KBM-7 (cell line): ENCODE data around the gene FOXP1.
A peak's percentile ranks its signal among the peaks of the same experiment; 100 is the strongest.
"Not testable (repeated sequence)": the region's sequence is repeated elsewhere in the genome, so short reads cannot be mapped to it uniquely, and the experiment has no call there.

Experiments used
- DNase-seq: peaks from one replicate; pipeline ENCODE4 v3.0.0-alpha.2; 2015
- in situ Hi-C: fragments of 300-500 bp; cut with MboI; formaldehyde crosslinking; loops from 2 replicates; pipeline ENCODE4 v1.14.3; 2020; ENCODE audit warnings: low sequenced_read_pairs, low pct_unique_long_range_greater_than_20kb, mixed read lengths

Gene FOXP1

DNA sequence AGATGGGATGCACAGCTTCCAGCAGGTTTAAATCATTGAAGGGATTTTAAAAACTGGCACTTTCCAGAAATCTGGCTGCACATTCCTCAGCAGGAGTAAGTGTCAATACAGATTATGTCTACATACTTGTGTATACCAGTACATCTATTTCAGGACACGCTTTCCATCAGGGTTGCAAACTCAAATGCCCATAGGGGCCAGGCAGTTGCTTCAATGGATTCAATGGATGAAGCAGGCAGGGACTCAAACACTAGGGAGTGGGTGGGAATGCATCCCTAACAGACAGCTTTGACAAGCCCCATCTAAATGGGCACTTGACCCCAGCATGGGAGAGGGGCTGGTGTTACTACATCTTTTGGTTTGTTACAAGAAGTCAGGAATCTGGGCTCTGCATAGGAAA is 136.8 kb downstream of the FOXP1 start:
- no peak for DNase-seq
- in situ Hi-C loops = no loop called here

DNA sequence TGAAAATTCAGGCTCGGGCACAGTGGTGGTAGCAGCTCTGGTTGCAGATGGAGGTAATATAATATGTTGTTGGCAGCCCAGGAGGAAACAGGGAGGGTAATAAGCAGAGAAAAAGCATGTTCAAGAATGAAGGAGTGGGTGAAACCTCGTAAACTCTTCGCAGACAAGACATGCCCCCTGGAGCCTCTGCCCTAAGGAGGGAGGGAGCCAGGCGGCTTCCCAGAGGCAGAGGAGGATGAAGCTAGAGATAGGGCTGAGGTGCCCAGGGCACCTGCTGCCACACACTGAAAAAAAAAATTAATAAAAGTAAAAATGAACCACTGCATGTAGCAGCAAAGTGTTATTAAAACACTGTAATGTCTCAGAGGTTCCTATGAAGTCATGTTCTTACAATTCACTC is 137.3 kb downstream of the FOXP1 start:
- in situ Hi-C loops = no loop called here
- DNase-seq = no peak

DNA sequence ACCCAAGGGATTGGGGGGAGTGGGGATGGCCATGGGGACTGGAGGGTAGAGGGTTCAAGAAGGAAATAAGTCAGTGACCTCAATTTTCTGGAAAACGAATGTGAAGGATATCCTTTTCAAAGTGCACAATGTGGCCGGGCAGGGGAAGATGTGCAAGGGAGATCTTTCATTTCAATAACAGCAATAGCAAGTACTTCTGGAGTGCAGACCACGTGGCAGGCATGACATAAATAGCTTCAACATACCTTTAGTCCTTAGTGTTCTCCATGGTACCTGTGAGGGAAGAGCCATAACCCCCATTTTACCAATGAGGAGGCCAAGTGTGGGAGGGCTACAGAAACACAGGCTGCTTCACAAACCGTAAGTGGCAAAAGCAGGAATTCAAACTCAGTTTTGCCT is 138.7 kb downstream of the FOXP1 start:
- DNase-seq = no peak
- in situ Hi-C loops = no loop called here

DNA sequence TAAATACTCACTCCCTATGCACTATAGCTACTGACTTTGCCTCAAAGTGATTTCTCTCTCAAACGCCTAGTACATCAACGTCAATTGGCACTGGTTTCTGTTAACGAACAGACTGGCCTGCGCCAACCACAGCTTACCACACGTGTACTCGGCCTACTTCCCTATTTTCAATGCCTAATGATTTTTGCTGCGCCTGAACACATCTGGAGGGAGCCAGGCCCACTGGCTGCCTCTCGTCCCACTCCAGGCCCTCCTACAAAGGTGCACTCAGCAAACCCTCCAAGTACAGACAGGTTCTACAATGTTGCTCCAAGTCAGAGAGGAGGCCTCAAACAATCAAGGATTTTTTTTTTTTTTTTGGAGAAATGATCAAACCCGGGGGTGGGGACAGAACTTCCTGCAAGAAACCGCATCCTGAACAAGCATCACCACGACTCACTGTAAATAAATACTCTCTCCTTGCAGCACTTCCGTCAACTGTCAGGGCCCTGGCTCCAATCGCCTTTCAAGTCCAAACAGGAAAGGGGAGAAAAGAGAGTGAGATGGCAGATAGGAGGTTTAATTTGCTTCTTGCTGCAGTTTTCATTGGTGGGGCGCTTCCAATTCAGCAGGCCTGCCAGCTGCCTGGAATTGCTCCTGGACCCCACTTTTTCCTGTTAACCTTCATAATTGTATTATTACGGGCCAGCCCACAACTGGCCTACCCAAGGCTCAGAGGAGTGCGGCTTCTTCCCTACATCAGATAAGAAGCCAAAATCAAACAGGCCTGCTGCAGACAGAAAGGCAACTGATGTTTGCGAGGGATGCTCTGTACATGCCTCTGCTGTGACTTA is 139.3 kb downstream of the FOXP1 start:
- in situ Hi-C loops = no loop called here
- DNase-seq = peak; percentile 100

DNA sequence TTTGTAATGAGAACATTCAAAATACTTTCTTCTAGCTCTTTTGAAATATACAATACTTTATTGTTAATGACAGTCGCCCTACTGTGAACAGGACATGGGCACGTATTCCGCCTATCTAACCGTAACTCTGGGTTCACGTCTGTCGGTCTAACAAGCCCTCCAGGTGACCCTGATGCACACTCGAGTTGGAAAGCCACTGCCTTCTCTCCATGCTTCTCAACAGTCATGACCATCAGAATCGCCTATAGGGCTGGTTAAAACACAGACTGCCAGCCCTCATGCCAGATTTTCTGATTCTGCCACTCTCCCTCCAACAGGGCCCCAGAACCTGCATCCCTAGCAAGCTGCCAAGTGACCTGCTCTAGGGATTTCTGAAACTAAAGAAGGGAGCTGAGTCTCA is 140.2 kb downstream of the FOXP1 start:
- in situ Hi-C loops = no loop called here
- DNase-seq = no peak

DNA sequence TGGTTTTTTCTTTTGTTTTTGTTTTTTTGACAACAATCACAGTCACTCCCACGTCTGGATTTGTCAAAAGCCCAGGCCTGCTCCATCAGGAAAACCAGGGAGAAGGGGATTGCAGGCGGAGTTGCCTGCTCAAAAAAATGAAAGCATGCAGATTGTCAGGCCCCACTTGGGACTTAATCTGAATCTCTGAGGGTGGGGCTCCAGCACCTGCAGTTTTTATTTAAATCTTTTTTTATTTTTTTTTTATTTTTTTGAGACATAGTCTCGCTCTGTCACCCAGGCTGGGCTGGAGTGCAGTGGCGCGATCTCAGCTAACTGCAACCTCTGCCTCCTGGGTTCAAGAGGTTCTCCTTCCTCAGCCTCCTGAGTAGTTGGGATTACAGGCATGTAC is 140.9 kb downstream of the FOXP1 start:
- in situ Hi-C loops = no loop called here
- DNase-seq = no peak

DNA sequence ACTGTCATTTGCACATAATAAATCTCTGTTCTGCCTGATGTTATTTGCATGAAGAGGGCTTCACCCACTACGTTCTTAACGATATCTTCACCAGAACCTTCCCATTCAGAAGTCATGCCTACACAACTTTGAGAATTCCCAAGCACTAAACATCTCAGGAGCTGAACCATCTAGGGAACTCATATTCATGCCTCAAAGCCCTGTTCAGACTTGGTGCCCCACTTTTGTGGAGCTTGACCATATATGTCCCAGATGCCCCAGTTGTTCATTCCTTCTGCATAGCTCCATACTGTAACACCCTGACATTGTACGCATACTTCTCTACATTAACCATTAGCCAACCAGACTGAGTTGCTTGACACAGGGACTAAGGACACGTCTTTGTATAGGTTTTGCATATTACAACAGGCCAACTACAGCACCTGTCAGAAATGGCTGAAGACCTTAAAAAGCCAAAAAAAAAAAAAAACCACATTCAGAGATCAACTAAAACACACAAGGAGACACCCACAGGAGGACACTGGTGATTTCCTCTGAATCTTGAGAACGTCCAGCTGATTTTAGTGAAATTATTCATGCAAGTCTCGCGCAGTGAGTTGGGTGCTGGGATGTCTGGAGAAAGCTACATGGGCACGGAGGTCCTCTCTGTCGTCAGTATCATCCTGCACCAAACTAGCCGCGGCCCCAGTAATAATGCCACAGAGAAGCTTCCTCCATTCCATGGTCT is 141.4 kb downstream of the FOXP1 start:
- in situ Hi-C loops = no loop called here

DNA sequence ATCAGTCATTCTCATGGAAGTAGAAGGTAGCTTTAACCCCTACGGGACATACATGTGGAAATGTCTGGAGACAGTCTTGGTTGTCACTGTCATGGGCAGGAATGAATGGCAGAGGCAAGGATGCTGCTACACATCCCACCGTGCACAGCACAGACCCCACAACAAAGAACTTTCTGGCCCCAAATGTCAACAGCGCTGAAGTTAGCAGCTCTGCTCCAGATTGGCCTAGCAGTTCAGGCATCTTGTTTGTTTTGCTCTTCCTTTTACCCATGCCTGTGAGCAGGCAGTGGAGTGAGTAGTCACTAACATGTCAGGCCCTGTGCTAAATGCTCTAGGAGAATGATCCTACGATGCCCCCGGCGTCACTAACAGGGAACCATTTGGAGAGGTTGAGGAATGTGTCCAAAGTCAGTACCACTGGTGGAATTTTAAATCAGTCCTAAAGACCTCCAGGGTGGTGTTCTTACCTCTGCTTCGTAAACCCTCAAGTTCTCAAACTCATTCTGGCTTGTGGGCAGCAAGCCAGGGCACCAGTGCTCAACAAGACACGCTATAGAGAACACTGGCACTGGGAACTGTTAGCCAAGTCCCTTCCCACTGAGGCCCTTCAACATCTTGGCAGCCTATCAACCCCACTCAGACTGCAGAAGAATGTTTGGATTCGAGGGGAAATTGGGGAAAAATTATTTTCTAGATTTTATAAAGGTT is 142.2 kb downstream of the FOXP1 start:
- in situ Hi-C loops = no loop called here
- DNase-seq = no peak

More for the DNA sequence above, 141.4 kb downstream of the FOXP1 start:
- no peak for DNase-seq

DNA sequence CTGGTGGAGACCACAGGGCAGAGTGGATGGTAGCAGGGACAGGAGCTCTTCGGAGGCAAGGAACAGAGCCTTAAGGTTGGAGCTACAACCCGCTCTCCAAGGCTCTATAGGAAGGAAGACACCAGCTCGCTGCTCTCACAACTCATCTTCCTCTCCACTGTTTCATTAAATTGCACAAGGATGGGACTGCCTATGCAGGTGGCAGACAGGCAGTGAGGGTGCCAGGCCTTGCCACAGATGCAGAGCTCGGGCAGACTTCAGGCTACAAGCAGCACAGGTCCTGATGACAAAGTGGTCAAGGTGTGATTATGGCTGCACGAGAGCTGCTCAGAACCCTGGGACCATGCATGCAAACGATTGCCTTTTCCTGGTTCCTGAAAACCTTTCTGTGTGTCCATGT is 144.6 kb downstream of the FOXP1 start:
- DNase-seq = no peak
- in situ Hi-C loops = no loop called here

DNA sequence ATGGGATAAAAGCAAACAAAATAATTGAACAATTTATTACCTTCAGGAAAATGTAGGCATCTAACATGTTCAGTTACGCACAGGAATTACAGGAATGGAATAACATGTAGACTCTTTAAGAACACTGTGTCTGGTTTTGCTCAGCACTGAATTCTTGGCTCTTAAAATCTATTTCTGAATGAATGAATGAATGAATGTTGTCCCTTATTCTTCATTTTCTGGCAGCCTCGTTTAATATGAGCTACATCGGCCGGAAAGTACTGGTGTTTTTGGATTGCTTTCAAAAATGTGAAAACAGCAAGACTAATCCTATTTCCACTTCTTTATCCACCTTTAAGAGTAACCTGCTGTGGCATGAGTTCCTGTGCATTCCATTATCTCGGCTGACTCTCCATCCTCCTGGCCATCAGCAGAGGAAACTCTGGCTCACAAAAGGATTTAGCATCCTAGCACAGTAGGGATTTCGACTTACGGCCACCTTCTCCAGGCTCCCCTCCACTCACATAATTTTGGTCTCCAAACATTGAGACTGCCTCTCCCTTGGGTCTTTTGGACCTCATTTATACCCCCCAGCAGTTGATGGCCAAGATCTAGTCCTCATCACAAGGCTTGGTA is 145.3 kb downstream of the FOXP1 start:
- DNase-seq = no peak
- in situ Hi-C loops = no loop called here

DNA sequence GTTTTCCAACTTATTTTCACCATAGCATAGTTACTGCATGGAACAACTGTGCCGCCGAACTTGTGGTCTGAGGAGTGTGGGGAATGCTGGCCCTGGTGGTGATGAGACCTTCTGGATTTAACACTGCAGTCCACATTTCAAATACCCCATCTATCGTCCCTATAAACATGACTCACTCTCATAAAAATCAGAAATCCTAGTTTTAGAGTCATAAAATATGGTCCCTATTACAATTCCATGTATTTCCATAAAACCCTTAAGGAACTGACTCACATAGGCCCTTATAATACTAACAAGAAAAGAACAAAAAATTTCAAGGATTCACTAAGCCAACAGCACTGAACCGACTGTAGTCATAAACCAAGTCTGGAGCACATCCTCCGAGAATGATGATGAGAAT is 147.2 kb downstream of the FOXP1 start:
- in situ Hi-C loops = no loop called here
- DNase-seq = no peak

DNA sequence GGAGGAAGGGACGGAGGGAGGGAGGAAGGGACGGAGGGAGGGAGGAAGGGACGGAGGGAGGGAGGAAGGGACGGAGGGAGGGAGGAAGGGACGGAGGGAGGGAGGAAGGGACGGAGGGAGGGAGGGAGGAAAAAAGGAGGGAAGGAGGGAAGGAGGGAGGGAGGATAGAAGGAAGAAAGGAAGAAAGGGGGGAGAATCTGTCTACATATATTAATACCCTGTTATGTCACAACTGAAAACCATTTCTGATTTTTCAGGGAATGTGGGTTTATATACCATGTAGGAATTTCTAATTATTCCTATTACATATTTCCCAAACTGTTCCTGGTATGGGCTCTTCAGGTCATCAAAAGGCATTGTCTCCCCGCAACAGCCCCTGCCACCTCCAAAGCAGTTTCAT is 147.7 kb downstream of the FOXP1 start:
- in situ Hi-C loops, DNase-seq: not testable (repeated sequence)

DNA sequence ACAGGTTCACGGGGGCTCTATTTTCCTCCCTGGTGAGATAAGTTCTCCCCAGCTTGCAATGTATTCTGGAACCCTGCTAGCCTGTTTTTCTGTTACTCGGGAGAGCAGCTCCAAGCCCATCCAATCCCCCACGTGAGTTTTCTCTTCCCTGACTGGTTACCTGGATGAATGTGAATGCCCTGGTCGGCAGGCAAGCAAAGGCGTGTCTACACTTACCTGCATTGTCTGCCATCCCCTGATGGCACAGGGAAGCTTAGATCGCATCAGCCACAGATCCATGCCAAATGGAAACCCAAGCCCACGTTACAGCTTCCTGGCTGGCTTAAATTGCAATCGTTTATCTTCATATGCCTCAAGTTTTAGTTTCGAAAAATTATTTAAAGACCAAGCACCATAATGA is 149.9 kb downstream of the FOXP1 start:
- in situ Hi-C loops = no loop called here
- DNase-seq = no peak

DNA sequence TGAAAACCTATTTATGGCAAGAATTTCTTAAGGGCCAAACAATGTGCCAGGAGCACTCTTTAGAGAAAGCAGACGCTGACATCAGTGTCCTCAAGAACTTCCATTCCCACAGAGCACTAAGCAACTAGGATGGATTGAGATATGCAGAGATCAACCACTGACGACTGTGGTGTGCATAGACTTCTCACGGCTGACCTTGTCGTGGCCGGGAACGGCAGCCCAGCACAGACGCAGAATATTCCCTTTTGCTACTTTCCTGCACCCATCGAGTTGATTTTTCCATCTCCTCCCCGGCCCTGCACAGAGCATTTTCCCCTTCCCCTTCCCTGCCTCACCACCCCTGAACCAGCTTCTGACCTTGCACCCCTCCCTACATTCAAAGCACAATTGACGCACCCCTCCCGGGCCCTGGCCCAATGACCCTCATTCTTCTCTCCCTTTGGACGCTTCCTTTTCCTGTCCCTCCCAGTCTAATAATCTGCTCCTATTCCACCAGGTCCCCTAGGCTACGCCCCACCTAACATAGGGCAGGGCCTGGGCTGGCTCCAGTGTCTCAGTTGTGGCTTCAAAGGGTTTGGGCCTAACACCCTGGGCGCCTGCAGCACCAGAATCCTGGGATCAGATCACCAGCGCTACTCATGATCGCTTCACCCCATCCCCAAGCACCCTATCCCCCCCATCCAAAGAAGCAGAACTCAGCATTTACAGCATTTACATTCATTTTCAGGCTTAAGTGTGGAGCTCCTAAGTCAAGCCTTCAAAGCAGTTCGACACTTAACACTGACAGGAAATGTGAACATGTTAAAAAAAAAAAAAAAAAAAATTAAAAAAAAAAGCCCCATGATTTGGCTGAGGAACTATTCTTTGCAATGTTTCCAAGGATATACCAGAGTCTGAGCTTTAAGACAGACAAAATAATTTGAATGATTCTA is 151.2 kb downstream of the FOXP1 start:
- no peak for DNase-seq
- in situ Hi-C loops = no loop called here

DNA sequence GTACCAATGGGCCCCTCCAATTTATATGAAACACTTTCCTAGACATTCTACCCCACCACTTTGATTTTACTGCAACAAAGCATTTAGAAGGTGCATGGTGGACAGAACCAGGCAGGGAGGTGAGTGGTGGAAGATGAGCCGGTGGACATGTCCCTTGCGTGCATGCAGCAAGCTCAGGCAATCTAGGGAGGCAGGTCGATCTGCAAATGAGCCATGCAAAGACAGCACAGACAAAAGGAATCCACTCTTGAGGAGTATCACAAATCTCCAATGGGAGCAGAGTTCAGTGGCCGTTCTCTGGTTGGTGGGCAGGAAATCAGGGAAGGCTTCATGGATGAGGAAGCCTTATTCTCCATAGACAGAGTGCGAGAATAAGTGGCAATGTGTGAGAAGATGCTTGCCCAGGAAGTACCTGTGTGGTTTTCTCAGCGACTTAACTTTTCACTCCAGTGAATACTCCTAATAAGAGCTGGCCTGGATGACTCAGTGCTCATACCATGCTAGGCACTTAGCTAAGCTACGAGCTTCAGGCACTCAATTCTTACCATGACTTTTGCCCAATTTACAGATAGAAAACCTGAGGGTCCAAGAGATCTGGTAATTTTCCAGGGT is 152.5 kb downstream of the FOXP1 start:
- in situ Hi-C loops = no loop called here
- no peak for DNase-seq

DNA sequence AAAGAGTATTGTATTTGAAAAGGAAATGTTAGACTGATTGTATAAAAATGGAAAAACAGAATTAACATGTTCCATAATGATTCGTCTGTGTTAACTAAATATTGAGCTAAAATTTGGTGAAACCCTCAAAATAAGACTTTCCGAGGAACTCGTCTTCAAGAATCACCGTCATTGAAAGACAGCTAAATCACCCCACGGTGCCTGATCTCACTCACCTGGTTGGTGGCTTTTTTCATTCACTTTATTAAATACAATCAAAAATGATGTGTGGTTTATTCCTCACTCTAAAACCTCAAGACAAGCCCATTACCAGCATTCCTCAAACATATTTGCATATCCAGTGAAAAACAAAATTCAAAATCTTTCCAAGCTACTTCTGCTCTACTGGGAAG is 153.9 kb downstream of the FOXP1 start:
- in situ Hi-C loops = no loop called here
- DNase-seq = no peak

DNA sequence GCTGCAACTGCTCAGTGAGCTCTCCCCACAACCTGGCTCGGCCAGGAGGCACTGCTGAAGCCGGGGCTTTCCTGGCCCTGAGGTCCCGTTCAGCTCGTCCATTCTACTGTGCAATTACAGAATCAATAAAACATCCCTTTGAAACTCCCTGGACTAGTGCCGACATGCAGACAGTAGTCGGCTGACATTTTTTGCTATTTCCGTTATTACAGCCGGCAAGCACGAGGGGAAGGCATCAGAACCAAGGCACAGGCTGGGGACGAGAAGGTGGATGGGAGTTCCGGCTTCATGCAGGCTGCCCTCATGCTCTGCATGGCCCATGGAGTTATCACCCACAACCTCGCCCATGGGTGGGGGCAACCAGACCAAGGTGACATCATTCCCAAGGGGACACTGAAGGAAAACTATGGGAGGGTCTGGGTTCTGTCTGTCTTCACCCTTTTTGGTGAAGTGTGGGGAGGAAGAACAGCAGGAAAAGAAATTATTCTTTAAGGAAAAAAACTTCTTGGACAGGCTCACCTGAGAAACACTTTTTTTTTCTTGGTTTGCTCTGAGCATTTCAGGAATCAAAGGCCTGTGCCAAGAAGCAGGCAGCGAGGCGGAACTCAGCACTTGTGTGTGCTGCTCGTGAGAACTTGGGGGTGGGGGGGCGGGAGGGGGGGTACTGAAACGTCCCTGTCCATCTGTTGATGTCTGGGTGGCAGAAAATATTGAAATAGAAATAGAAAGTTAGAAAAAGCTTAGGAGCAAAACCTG is 154.5 kb downstream of the FOXP1 start:
- no peak for DNase-seq
- in situ Hi-C loops = no loop called here
